HG03280 (cell line): ENCODE results near the gene NDUFAF8.

ENCODE experiments used
- ATAC-seq: cut with Tn5 transposase; IDR thresholded peaks from one replicate; pipeline ENCODE4 v1.9.1; 2021; ENCODE audit warnings: mild to moderate bottlenecking, moderate library complexity; ENCODE audit not compliant: unreplicated experiment

NDUFAF8 gene

GRCh38 chr17:81267390-81268067 is 28.4 kb downstream of the NDUFAF8 start:
- ATAC-seq: no peak

- ATAC-seq: no peak
Observed at GRCh38 chr17:81270279-81270678, 31.2 kb downstream of the NDUFAF8 start.

- ATAC-seq: no peak
Observed at GRCh38 chr17:81271226-81271625, 32.1 kb downstream of the NDUFAF8 start.

DNA sequence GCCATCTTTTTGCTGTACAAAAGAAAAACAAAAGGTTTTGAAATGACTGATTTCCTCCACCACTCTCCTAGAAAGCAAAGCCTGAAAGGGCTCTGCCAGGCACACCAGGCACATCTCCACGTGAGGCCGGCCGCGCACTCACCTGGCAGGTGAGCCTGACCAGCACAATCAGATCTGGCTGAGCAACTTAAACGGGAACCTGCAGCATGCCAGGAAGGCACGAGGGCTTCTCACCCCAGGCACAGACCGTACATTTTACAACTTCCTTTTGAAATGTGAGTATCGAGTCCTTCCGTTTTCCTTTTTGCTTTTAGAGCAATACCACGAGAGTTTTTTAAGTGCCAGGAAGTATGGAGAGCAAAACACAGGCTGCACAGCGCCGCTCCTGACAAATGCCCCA is 33.5 kb downstream of the NDUFAF8 start:
- no peak for ATAC-seq

- ATAC-seq: no peak
Observed at GRCh38 chr17:81273698-81274470, 34.8 kb downstream of the NDUFAF8 start.

DNA sequence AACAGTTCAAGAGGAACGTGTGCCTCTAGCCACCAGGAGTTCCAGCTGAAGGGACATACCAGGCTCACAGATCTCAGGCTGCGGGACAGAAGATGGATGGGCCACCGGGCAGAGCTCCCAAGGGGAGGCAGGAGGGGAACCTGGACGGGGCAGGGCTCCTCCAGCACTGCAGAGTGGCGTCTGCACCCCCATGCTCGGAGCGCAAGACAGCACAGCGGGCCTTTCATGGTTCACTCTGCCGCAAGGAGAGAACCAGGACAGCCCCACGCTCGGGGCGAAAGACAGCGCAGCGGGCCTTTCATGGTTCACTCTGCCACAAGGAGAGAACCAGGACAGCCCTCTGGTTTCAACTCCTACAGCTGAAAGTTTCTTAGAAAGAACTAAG is 35.3 kb downstream of the NDUFAF8 start:
- no peak for ATAC-seq

DNA sequence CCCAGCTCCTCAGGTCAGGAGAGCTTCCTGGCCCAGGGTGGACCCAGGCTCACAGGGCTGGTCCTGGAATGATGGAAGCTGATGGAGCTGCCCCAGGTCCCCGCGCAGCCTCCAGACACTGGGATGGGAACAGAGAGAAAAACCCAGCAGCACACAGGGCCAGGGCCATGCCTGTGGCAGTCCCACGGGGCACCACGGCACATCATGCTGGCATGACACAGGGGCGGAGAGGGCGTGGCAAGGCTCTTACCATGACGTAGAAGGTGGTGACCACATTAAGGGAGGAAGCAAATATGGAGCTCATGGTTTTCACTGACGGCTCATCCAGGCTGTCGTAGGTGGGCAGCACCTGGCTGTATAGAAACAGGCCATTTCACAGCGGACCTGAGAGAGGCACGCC is 37.7 kb downstream of the NDUFAF8 start:
- ATAC-seq: no peak

DNA sequence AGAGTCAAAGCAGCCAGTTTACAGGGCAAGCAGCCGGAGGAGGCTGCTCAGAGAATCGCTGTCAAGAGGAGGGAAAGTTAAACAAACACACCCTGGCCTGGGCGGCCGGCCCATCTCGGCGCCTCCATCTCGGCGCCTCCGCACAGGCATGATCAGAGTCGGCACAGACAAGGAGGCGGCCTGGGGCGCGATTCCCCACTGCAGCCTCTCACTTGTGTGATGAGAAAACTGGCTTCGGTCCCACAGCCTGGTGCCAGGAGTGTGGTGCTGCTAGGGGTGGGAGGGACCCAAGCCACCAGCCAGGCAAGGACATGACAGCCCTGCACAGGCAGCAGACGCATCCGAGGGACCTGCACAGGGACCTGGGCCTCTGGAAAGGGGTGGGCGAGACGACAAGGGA is 38.3 kb downstream of the NDUFAF8 start:
- ATAC-seq: no peak

GRCh38 chr17:81277946-81278693 is 39.0 kb downstream of the NDUFAF8 start:
- no peak for ATAC-seq

GRCh38 chr17:81278831-81279230 is 39.7 kb downstream of the NDUFAF8 start:
- ATAC-seq: no peak

- ATAC-seq: no peak
Observed at GRCh38 chr17:81279278-81280275, 40.5 kb downstream of the NDUFAF8 start.

GRCh38 chr17:81280571-81280970 is 41.5 kb downstream of the NDUFAF8 start:
- no peak for ATAC-seq

- no peak for ATAC-seq
Observed at GRCh38 chr17:81282141-81282540, 43.0 kb downstream of the NDUFAF8 start.

- no peak for ATAC-seq
Observed at GRCh38 chr17:81282876-81283275, 43.8 kb downstream of the NDUFAF8 start.

DNA sequence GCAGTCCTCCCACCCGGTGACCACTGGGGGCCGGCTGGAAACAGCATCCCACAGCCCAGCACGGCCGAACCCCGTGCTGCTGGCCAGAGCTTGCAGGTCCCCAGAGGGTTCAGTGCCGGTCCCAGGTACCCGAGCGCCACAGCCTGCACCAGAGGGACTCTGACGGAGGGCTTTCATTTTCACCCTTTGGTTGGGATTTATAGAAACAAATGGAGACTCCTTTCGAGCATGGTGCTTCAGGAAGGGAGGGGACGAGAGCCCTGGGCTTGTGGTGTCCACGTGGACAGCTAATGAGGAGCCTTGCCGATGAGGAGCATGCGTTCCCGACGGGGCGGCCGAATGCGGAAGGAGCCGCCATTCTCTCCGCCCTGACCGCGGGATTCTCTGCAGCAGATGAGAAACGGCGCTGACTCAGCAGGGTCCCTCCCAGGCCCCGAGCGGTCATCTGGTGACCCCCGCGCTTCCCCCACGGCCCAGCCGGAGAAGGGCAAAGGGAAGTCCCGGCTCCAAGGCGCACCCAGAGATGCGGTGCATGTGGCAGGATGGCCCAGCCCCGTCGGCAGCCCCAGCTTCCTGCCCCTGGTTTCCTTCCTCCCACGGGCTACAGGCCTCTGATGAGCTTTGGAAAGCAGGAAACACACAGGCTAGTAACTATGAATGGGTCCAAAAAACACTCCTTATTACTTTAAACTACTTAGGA is 46.2 kb downstream of the NDUFAF8 start:
- no peak for ATAC-seq

GRCh38 chr17:81285894-81286293 is 46.8 kb downstream of the NDUFAF8 start:
- ATAC-seq: no peak

- no peak for ATAC-seq
Observed at GRCh38 chr17:81286491-81287145, 47.5 kb downstream of the NDUFAF8 start.

DNA sequence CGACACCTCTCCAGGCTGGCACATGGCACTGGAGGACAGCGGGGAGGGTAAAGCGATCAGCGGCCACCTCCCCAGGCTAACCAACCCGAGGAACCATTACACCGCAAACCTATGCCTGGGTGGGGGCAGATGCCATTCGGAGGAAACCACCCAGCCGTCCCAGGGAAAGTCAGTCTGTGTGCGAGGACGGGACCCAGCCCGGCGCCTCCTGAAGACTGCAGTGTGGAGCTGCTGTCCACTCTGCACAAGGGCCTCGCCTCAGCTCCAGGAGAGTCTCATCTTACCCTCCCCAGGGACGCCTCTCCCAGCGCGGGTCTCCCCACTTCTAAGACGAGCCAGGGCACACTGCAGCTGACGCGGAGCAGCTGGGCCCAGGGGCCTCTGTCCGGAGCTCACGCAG is 48.0 kb downstream of the NDUFAF8 start:
- ATAC-seq: no peak

GRCh38 chr17:81287741-81288430 is 48.8 kb downstream of the NDUFAF8 start:
- no peak for ATAC-seq
